C4-2B (cell line): Measurements from ENCODE around the gene IVL.

ENCODE experiments used
- CTCF ChIP-seq: fragments of 450-650 bp; conservative IDR thresholded peaks from 2 replicates; pipeline ENCODE4 v1.5.1; 2017; ENCODE audit warnings: mild to moderate bottlenecking
- ZFX ChIP-seq: fragments of 450-650 bp; IDR thresholded peaks from 2 replicates; pipeline ENCODE4 v1.6.1; 2017

GRCh38 chr1:152870831-152871730 is 37.3 kb upstream of the IVL start:
- TF ChIP-seq CTCF, result peak; percentile 90
- no peak for TF ChIP-seq ZFX
